Naive B cell (primary cell): Measurements from ENCODE around the gene CTSD. TPM values are rescaled to one million over a fixed set of nuclear protein-coding genes. Genes with fewer than 3 reads are reported as not detected.
A peak's percentile ranks its signal among the peaks of the same experiment; 100 is the strongest.

Source experiments
- ATAC-seq, 2 donors: fragments of 150-1000 bp; cut with Tn5 transposase; 2 replicates each; pipeline ENCODE4 v1.10.0; 2021; ENCODE audit warnings: low read depth in 2 of 2, mild to moderate bottlenecking in 2 of 2, moderate library complexity in 2 of 2
- DNase-seq: peaks from one replicate; pipeline ENCODE4 v3.0.0; 2022
- H3K27ac Mint-ChIP-seq, 6 donors: one replicate each; pipeline ENCODE4 v1.8.0; 2020 to 2022; ENCODE audit warnings: mild to moderate bottlenecking in 6 of 6, mixed read lengths in 6 of 6, moderate library complexity in 5 of 6, inconsistent platforms in 2 of 6
- H3K27me3 Mint-ChIP-seq, 3 donors: one replicate each; pipeline ENCODE4 v1.8.0; 2021 to 2022; ENCODE audit warnings: mixed read lengths in 3 of 3, mild to moderate bottlenecking in 1 of 3
- H3K36me3 Mint-ChIP-seq, 2 donors: one replicate each; pipeline ENCODE4 v1.8.0; 2020 to 2022; ENCODE audit warnings: mixed read lengths in 2 of 2, inconsistent platforms in 1 of 2, mild to moderate bottlenecking in 1 of 2
- H3K4me1 Mint-ChIP-seq, 3 donors: one replicate each; pipeline ENCODE4 v1.8.0; 2020 to 2022; ENCODE audit warnings: mixed read lengths in 3 of 3, inconsistent platforms in 1 of 3, mild to moderate bottlenecking in 1 of 3, moderate library complexity in 1 of 3
- H3K4me3 Mint-ChIP-seq, 8 donors: one replicate each; pipeline ENCODE4 v1.8.0; 2020 to 2022; ENCODE audit warnings: mild to moderate bottlenecking in 8 of 8, mixed read lengths in 8 of 8, moderate library complexity in 8 of 8, inconsistent platforms in 2 of 8
- H3K9me3 Mint-ChIP-seq, 7 donors: one replicate each; pipeline ENCODE4 v1.8.0; 2020 to 2022; ENCODE audit warnings: mixed read lengths in 7 of 7, mild to moderate bottlenecking in 5 of 7, inconsistent platforms in 2 of 7, moderate library complexity in 1 of 7
- polyA plus RNA-seq, 6 donors: library from polyadenylated mRNA; unstranded; fragments of 300-500 nt; fragmentation: Illumina TruSeq; gene quantifications; one replicate each; pipeline ENCODE4 v1.2.3, GENCODE V29; 2021; ENCODE audit warnings: low read depth in 6 of 6

Gene CTSD
- polyA plus RNA-seq, 6 donors from 2014 or later, result 40.6 to 59.5 (median 51.8) TPM

GRCh38 chr11:1779806-1780699, 16.3 kb upstream of the CTSD start:
- DNase-seq, result no peak

GRCh38 chr11:1779034-1779805, 15.5 kb upstream of the CTSD start:
- no peak overlapping the region for H3K4me3 Mint-ChIP-seq
- peaks cover 12 to 38% (median 34%) of the 10 kb centered on the region in 3 donors for H3K27me3 Mint-ChIP-seq
- peaks cover 1 to 24% (median 21%) of the 10 kb centered on the region in 3 donors for H3K4me1 Mint-ChIP-seq
- H3K27ac Mint-ChIP-seq, result peak overlapping the region in 1 of 6 donors; percentile 19
- peaks cover 0 to 9% of the 10 kb centered on the region in 2 donors for H3K36me3 Mint-ChIP-seq
- ATAC-seq, result no peak
- no peak for DNase-seq
- H3K9me3 Mint-ChIP-seq, result peaks cover 0 to 2% (median 0%) of the 10 kb centered on the region in 7 donors

More at GRCh38 chr11:1779806-1780699, 16.3 kb upstream of the CTSD start:
- no peak for ATAC-seq
- Mint-ChIP-seq H3K36me3 (peaks cover 0 to under 1% of the 10 kb centered on the region in 2 donors), H3K9me3 (peaks cover 0 to 2% (median 0%) of the 10 kb centered on the region in 7 donors), H3K4me3 (no peak overlapping the region), H3K4me1 (peaks cover 1 to 24% (median 21%) of the 10 kb centered on the region in 3 donors), H3K27me3 (peaks cover 5 to 30% (median 26%) of the 10 kb centered on the region in 3 donors), H3K27ac (peak overlapping the region in 1 of 6 donors; percentile 59)

DNA sequence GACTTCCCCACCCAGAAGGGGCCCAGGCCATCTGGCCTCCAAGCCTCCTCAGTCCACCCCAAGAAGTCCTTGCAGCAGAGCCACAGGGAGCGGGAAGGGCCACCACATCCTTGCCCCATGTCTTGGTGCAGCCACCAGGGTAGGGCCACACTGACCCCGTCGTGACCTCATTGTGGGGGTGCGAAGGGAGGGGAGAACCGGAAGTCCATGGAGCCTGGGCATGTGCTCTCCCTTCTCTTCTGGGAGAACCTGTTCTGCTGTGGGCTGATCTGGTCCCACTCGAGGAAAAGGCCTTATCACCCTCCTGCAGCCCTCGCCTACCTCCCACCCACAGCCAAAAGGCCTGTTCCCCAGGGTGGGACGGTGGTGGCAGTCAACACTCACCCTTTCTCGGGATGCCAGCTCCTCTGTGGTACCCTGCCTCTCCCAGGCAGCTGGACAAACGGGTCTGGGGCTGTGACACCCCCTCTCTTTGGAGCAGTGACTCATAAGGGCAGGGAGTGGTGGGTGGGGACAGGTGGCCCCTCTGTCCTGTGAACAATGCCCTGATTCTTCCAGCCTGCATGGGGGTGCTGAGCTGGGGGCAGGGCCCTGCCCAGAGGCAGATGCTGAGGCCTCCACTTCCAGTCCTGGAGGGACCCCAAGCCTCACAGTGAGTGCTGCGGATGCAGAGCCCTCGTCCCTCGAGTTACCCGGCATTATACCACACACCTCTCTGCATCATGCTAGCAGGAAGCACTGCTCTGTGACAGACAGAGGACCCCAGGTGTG, 14.6 kb upstream of the CTSD start:
- ATAC-seq (no peak), DNase-seq (no peak)
- H3K36me3 Mint-ChIP-seq, result peaks cover 0 to 14% of the 10 kb centered on the region in 2 donors
- no peak overlapping the region for H3K4me3 Mint-ChIP-seq
- H3K4me1 Mint-ChIP-seq, result peaks cover 1 to 24% (median 21%) of the 10 kb centered on the region in 3 donors
- peaks cover 12 to 47% (median 43%) of the 10 kb centered on the region in 3 donors for H3K27me3 Mint-ChIP-seq
- peak overlapping the region in 1 of 6 donors; percentile 19 for H3K27ac Mint-ChIP-seq
- H3K9me3 Mint-ChIP-seq, result peaks cover 0 to 2% (median 0%) of the 10 kb centered on the region in 7 donors

DNA sequence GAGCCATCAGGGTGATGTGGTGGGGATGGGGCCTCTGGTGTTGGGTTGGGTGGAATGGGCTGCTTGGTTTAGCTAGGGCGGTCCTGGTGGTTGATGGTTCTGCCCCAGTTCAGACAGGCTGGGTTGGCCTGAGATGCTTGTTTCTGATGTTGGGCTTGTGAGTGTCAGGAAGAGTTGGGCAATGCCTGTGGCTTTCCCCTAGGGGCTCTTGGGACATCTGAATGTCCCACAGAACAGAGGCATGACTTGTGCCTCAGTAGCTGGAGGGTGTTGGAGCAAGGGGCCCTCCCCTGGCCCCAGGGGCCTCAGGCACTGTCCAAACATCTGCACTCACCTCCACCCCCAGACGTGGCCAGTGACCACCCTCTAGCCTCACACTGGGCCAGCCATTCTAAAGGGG, 14.0 kb upstream of the CTSD start:
- Mint-ChIP-seq H3K4me3 (no peak overlapping the region), H3K9me3 (peaks cover 0 to 2% (median 0%) of the 10 kb centered on the region in 7 donors), H3K4me1 (peaks cover 1 to 24% (median 21%) of the 10 kb centered on the region in 3 donors), H3K27me3 (peaks cover 12 to 52% (median 47%) of the 10 kb centered on the region in 3 donors), H3K36me3 (peaks cover 0 to 14% of the 10 kb centered on the region in 2 donors), H3K27ac (no peak overlapping the region)
- DNase-seq (no peak), ATAC-seq (no peak)

DNA sequence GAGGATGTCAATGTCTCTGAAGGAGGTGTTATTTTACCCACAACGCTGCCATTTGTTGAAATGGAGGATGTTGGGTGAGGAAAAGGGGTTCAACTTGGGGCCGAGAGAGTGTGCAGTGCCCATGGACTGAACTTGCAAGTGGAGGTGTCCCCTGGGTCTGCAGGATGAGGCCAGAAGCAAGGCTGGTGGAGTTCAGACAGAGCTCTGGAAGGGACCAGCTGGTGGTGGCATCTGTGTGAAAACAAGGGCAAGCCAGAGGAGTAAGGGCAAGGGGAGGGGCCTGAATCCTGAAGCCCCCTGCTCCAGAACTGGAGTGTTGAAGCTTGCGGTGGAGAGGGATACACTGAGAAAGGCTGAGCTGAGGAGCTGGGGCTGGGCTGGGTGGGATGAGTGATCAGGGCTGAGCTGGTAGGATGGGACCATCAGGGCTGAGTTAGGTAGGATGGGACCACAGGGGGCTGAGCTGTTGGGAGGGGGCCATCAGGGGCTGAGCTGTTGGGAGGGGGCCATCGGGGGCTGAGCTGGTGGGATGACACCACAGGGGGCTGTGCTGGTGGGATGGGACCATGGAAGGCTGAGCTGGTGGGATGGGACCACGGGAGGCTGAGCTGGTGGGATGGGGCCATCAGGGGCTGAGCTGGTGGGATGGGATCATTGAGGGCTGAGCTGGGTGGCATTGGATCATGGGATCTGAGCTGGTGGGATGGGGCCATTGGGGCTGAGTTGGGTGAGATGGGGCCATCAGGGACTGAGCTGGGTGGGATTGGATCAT, 13.4 kb upstream of the CTSD start:
- H3K27me3 Mint-ChIP-seq, result peaks cover 15 to 57% (median 52%) of the 10 kb centered on the region in 3 donors
- H3K9me3 Mint-ChIP-seq, result peaks cover 0 to 3% (median 0%) of the 10 kb centered on the region in 7 donors
- ATAC-seq (no peak), DNase-seq (no peak)
- H3K36me3 Mint-ChIP-seq, result peaks cover 0 to 14% of the 10 kb centered on the region in 2 donors
- H3K4me1 Mint-ChIP-seq, result peaks cover 6 to 24% (median 23%) of the 10 kb centered on the region in 3 donors
- H3K4me3 Mint-ChIP-seq, result peak overlapping the region in 1 of 8 donors; percentile 47
- peak overlapping the region in 1 of 6 donors; percentile 59 for H3K27ac Mint-ChIP-seq

GRCh38 chr11:1776331-1776851, 12.7 kb upstream of the CTSD start:
- peaks cover 0 to 3% (median 0%) of the 10 kb centered on the region in 7 donors for H3K9me3 Mint-ChIP-seq
- DNase-seq, result no peak
- H3K4me1 Mint-ChIP-seq, result peaks cover 8 to 24% (median 23%) of the 10 kb centered on the region in 3 donors
- no peak for ATAC-seq
- peaks cover 0 to 14% of the 10 kb centered on the region in 2 donors for H3K36me3 Mint-ChIP-seq
- H3K27ac Mint-ChIP-seq, result no peak overlapping the region
- H3K4me3 Mint-ChIP-seq, result peak overlapping the region in 1 of 8 donors; percentile 47
- H3K27me3 Mint-ChIP-seq, result peaks cover 19 to 65% (median 59%) of the 10 kb centered on the region in 3 donors

DNA sequence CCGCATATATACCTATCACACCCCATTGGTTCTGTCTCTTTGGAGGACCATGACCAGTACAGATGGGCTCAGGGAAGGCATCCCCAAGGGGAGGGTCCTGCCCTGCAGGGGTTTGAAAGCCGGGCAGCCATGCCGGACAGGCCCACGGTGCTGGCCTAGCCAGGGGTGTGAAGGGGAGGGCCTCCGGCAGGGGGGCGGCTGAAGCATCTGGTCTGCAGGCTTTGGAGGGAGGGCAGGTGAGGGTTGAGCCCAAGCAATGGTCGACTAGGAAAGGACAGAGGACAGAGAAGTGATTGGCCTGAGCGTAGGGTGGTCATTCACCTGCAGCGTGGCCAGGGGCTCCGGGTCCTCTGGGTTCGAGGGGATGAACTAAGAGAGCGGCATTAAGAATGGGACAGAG, 11.2 kb upstream of the CTSD start:
- peaks cover 8 to 11% (median 9%) of the 10 kb centered on the region in 3 donors for H3K4me1 Mint-ChIP-seq
- DNase-seq (no peak), ATAC-seq (no peak)
- no peak overlapping the region for H3K4me3 Mint-ChIP-seq
- H3K9me3 Mint-ChIP-seq, result peaks cover 0 to 3% (median 0%) of the 10 kb centered on the region in 7 donors
- peaks cover 0 to 14% of the 10 kb centered on the region in 2 donors for H3K36me3 Mint-ChIP-seq
- H3K27me3 Mint-ChIP-seq, result peaks cover 27 to 77% (median 74%) of the 10 kb centered on the region in 3 donors
- no peak overlapping the region for H3K27ac Mint-ChIP-seq

GRCh38 chr11:1773994-1774550, 10.3 kb upstream of the CTSD start:
- Mint-ChIP-seq H3K4me1 (peaks cover 6 to 10% (median 8%) of the 10 kb centered on the region in 3 donors), H3K27ac (peak overlapping the region in 1 of 6 donors; percentile 6), H3K27me3 (peaks cover 30 to 75% (median 73%) of the 10 kb centered on the region in 3 donors), H3K9me3 (peaks cover 0 to 3% (median 0%) of the 10 kb centered on the region in 7 donors), H3K4me3 (no peak overlapping the region), H3K36me3 (peaks cover 0 to 14% of the 10 kb centered on the region in 2 donors)
- ATAC-seq, result no peak
- no peak for DNase-seq

GRCh38 chr11:1773131-1773993, 9.6 kb upstream of the CTSD start:
- DNase-seq (no peak), ATAC-seq (no peak)
- Mint-ChIP-seq H3K4me1 (peaks cover 5 to 10% (median 6%) of the 10 kb centered on the region in 3 donors), H3K27ac (no peak overlapping the region), H3K9me3 (peaks cover 0 to 3% (median 0%) of the 10 kb centered on the region in 7 donors), H3K4me3 (no peak overlapping the region), H3K36me3 (peaks cover 0 to 14% of the 10 kb centered on the region in 2 donors), H3K27me3 (peaks cover 34 to 77% (median 68%) of the 10 kb centered on the region in 3 donors)

DNA sequence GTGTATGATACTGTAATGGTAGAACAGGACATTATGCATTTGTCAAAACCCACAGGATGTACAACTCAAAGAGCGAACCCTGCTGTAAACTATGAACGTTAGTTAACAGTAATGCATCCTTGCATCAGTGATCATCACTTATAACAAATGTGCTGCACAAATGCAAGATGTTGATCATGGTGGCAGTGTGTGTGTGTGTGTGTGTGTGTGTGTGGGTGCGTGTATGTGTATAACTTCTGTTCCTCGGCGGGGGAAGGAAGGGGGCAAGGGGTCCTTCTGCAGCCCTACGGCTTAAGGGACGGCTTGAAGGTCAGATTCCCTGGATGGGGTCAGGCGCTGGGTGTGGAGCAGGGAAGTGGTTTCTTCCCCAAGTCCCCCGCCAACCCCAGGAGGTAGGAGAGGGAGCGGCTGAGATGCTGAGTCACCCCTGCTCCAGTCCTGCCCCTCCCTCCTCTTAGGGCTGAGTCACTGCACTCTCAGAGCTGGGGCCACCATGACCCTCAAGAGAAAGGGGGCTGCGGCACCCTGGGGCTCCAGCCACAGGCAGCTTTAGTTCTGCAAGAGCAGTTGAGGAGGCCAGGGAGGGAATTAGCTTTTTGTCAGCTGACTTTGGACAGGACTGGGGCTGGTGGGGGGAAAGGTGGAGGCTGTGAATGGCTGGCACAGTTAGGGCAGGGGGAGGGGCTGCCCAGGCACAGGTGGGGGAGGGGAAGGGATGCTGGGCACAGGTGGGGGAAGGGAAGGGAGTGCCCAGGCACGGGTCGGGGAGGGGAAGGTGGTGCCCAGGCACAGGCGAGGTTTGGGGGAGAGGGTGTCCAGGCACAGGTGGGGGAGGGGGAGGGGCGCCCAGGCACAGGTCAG, 8.8 kb upstream of the CTSD start:
- DNase-seq (no peak), ATAC-seq (no peak)
- peaks cover 0 to 14% of the 10 kb centered on the region in 2 donors for H3K36me3 Mint-ChIP-seq
- H3K27ac Mint-ChIP-seq, result peak overlapping the region in 2 of 6 donors; percentile 33 to 81
- peaks cover 0 to 3% (median 0%) of the 10 kb centered on the region in 7 donors for H3K9me3 Mint-ChIP-seq
- peak overlapping the region in 1 of 8 donors; percentile 3 for H3K4me3 Mint-ChIP-seq
- H3K4me1 Mint-ChIP-seq, result peaks cover 5 to 10% (median 6%) of the 10 kb centered on the region in 3 donors
- H3K27me3 Mint-ChIP-seq, result peaks cover 34 to 69% (median 68%) of the 10 kb centered on the region in 3 donors
